ENCODE results near the gene HDGFL2. TPM values are rescaled to one million over a fixed set of nuclear protein-coding genes. Genes with fewer than 3 reads are reported as not detected.

HDGFL2 gene
- total RNA-seq, 1 experiment from 2014 or later: 75.2 TPM

GRCh38 chr19:4497770-4498389 is 25.8 kb downstream of the HDGFL2 start:
- ATAC-seq: no peak
- H3K4me2 ChIP-seq (ENCODE audit: low read length): no peak overlapping the region
- TF ChIP-seq CBX3 (IDR thresholded peaks at IDR 0.05; ENCODE audit: low read depth) (no peak), REST (IDR thresholded peaks at IDR 0.05; ENCODE audit: low read depth) (no peak), EZH2phosphoT487 (IDR thresholded peaks at IDR 0.05; ENCODE audit: borderline replicate concordance) (no peak), POLR2AphosphoS5 (IDR thresholded peaks at IDR 0.05; ENCODE audit: low read depth, low read length) (no peak), POLR2A (IDR thresholded peaks at IDR 0.05; ENCODE audit: borderline replicate concordance, extremely low read depth, insufficient read depth, insufficient read length) (no peak), SRF (IDR thresholded peaks at IDR 0.05; ENCODE audit: low read depth) (no peak), ZBTB33 (IDR thresholded peaks at IDR 0.05; ENCODE audit: extremely low read depth, insufficient replicate concordance, low read length) (no peak), YY1 (IDR thresholded peaks at IDR 0.05; ENCODE audit: extremely low read depth, insufficient replicate concordance, low read depth, low read length) (no peak), ZFX (IDR thresholded peaks at IDR 0.05) (no peak), SP1 (IDR thresholded peaks at IDR 0.05; ENCODE audit: low read depth) (no peak), CEBPB (IDR thresholded peaks at IDR 0.05; ENCODE audit: low read depth) (no peak), FOSL1 (IDR thresholded peaks at IDR 0.05; ENCODE audit: low read depth) (no peak), ELF1 (IDR thresholded peaks at IDR 0.05; ENCODE audit: borderline replicate concordance, low read depth) (no peak), MAX (IDR thresholded peaks at IDR 0.05) (no peak), TCF7L2 (IDR thresholded peaks at IDR 0.05; ENCODE audit: borderline replicate concordance, extremely low read depth, insufficient read depth, insufficient read length) (no peak), EZH2 (IDR thresholded peaks at IDR 0.05) (no peak), CTCF (IDR thresholded peaks at IDR 0.05 in 2 of 3, conservative IDR thresholded peaks at IDR 0.05 in 1 of 3; ENCODE audit: borderline replicate concordance in 1 of 3, insufficient read depth in 1 of 3, low read depth in 2 of 3, low read length in 2 of 3) (no peak), SIN3A (IDR thresholded peaks at IDR 0.05; ENCODE audit: low read depth) (no peak)
- no peak overlapping the region for H2AFZ ChIP-seq (ENCODE audit: low read depth, low read length, poor library complexity, severe bottlenecking)
- H3K79me2 ChIP-seq (ENCODE audit: insufficient read depth, low read length): no peaks in the 10 kb centered on the region
- no peaks in the 10 kb centered on the region for H3K27me3 ChIP-seq (ENCODE audit: insufficient read depth, low read length)
- no peaks in the 10 kb centered on the region for H3K9me2 ChIP-seq (ENCODE audit: insufficient read depth)
- CTCF ChIA-PET: no interaction called here
- no peak overlapping the region for H3K9ac ChIP-seq (ENCODE audit: low read length)
- RAD21 ChIA-PET (ENCODE audit: low non-redundant PET in 1 of 2, low total read pairs in 2 of 2, uncharacterized antibody in 2 of 2, unreplicated experiment in 2 of 2): no interaction called here
- H4K20me1 ChIP-seq (ENCODE audit: insufficient read depth): no peaks in the 10 kb centered on the region
- peaks cover 0 to 20% of the 10 kb centered on the region in 2 experiments; a peak in 2 of 4 replicates for H3K36me3 ChIP-seq (ENCODE audit: control insufficient read depth in 1 of 2, insufficient read depth in 2 of 2, low read length in 2 of 2)
- peaks cover 0 to 3% of the 10 kb centered on the region in 2 experiments; a peak in 2 of 4 replicates for H3K4me1 ChIP-seq (ENCODE audit: control insufficient read depth in 1 of 2, insufficient read depth in 2 of 2, low read length in 2 of 2)
- no peak overlapping the region for H3K4me3 ChIP-seq (replicated peaks in 1 of 2; ENCODE audit: low read depth in 1 of 2, low read length in 2 of 2)
- DNase-seq (ENCODE audit: low read depth, low spot score): no peak
- intact Hi-C loops (cut with micrococcal nuclease): no loop called here
- POLR2A ChIA-PET: no interaction called here
- H3K27ac ChIP-seq (ENCODE audit: low read depth, low read length): no peak overlapping the region
- BruUV-seq (replicated peaks): no TSS peak
- H3K9me3 ChIP-seq (ENCODE audit: control insufficient read depth in 1 of 2, insufficient read depth in 1 of 2, low read depth in 1 of 2, low read length in 2 of 2): no peaks in the 10 kb centered on the region
